A549 (cell line): ENCODE data around the gene ARHGEF7. TPM values are rescaled to one million over a fixed set of nuclear protein-coding genes. Genes with fewer than 3 reads are reported as not detected.

Experiments
- polyA plus RNA-seq, 4 experiments: library from polyadenylated mRNA; depleted of rRNA in 3 of 4; stranded (reverse); fragments of >200 nt; fragmentation: RNase III in 1 of 4; extraction: RNeasy Plus Mini Kit Qiagen cat#74134 plus additional on column Dnase treatment in 1 of 4; gene quantifications; 2 replicates in 3 of 4; 3 replicates in 1 of 4; pipeline ENCODE4 v1.2.3, GENCODE V29; 2011 to 2017

Gene ARHGEF7
- polyA plus RNA-seq, 2 of the 4 experiments (the other 2 are of a cell fraction): 21.1 to 23.1 TPM

Other genes with a start within 250 kb of the ARHGEF7 start
- gene ANKRD10, start 200.2 kb upstream of the ARHGEF7 start, polyA plus RNA-seq (2011; rRNA removed): 60.2 and 66.0 TPM in 2 replicates
- gene ANKRD10, start 200.2 kb upstream of the ARHGEF7 start, polyA plus RNA-seq (2017; fragmentation: RNase III; extraction: RNeasy Plus Mini Kit Qiagen cat#74134 plus additional on column Dnase treatment): 27.8 to 35.9 TPM (median 32.1 TPM) in 3 replicates
- gene TEX29, start 205.3 kb downstream of the ARHGEF7 start, polyA plus RNA-seq (2011; rRNA removed): 0.35 TPM in 1 of 2 replicates, not detected in the other
- 0.13 TPM in 1 of 3 replicates, not detected in the others for gene TEX29, start 205.3 kb downstream of the ARHGEF7 start, polyA plus RNA-seq (2017; fragmentation: RNase III; extraction: RNeasy Plus Mini Kit Qiagen cat#74134 plus additional on column Dnase treatment)